ENCODE measurements around the gene FBXW7. TPM values are rescaled to one million over a fixed set of nuclear protein-coding genes. Genes with fewer than 3 reads are reported as not detected.

FBXW7 gene
- total RNA-seq, 4 donors from 2014 or later, result 106 to 363 (median 138) TPM

- H3K27me3 ChIP-seq, result no peaks in the 10 kb centered on the region
- no peaks in the 10 kb centered on the region for H3K9me3 ChIP-seq
- no peak for DNase-seq (ENCODE audit: low spot score in 2 of 2)
- H3K36me3 ChIP-seq, result no peaks in the 10 kb centered on the region
- no peak overlapping the region for H3K27ac ChIP-seq
- peaks cover 17% of the 10 kb centered on the region for H3K4me1 ChIP-seq
- no peak overlapping the region for H3K4me3 ChIP-seq
- WGBS, result 72% methylated on average over 3 of the region's 3 CpGs
- TF ChIP-seq POLR2A (IDR thresholded peaks at IDR 0.05) (no peak), POLR2AphosphoS5 (IDR thresholded peaks at IDR 0.05) (no peak), EP300 (IDR thresholded peaks at IDR 0.05) (no peak)
- TF ChIP-seq, protein P1, sequence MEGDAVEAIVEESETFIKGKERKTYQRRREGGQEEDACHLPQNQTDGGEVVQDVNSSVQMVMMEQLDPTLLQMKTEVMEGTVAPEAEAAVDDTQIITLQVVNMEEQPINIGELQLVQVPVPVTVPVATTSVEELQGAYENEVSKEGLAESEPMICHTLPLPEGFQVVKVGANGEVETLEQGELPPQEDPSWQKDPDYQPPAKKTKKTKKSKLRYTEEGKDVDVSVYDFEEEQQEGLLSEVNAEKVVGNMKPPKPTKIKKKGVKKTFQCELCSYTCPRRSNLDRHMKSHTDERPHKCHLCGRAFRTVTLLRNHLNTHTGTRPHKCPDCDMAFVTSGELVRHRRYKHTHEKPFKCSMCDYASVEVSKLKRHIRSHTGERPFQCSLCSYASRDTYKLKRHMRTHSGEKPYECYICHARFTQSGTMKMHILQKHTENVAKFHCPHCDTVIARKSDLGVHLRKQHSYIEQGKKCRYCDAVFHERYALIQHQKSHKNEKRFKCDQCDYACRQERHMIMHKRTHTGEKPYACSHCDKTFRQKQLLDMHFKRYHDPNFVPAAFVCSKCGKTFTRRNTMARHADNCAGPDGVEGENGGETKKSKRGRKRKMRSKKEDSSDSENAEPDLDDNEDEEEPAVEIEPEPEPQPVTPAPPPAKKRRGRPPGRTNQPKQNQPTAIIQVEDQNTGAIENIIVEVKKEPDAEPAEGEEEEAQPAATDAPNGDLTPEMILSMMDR (IDR thresholded peaks at IDR 0.05), result no peak
These were observed 241.6 kb downstream of the FBXW7 start for GRCh38 chr4:152294331-152294730.

DNA sequence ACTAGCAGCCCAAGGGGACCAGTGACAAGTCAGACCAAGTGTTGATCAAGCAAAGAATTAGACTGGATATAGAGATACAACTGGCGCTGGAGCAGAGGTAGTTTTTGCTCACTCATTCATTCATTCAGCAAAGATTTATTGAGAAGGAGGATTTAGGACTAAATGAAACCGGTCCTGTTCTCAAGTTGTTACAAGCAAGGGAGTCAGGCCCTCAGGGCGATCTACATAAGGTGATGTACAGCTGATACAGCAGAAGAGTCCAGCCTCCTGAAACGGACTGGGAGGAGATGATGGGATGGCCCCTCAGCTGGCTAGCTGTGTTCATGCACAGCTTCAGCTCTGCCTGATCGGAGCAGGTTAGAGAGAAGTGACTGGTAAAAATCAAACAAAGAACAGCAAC lies 242.4 kb downstream of the FBXW7 start:
- Histone ChIP-seq H3K36me3 (no peaks in the 10 kb centered on the region), H3K4me3 (no peak overlapping the region), H3K27me3 (no peaks in the 10 kb centered on the region), H3K9me3 (no peaks in the 10 kb centered on the region), H3K27ac (no peak overlapping the region), H3K4me1 (peaks cover 18% of the 10 kb centered on the region)
- DNase-seq (ENCODE audit: low spot score in 2 of 2), result no peak
- 57% methylated on average over 5 of the region's 5 CpGs for WGBS
- TF ChIP-seq, protein P1 (IDR thresholded peaks at IDR 0.05), result no peak
- no peak for TF ChIP-seq POLR2A (IDR thresholded peaks at IDR 0.05)
- TF ChIP-seq POLR2AphosphoS5 (IDR thresholded peaks at IDR 0.05), result no peak
- TF ChIP-seq EP300 (IDR thresholded peaks at IDR 0.05), result no peak

- no peak overlapping the region for H3K4me3 ChIP-seq
- TF ChIP-seq, protein P1 (IDR thresholded peaks at IDR 0.05), result no peak
- TF ChIP-seq EP300 (IDR thresholded peaks at IDR 0.05) (no peak), POLR2AphosphoS5 (IDR thresholded peaks at IDR 0.05) (no peak), POLR2A (IDR thresholded peaks at IDR 0.05) (no peak)
- 75% methylated on average over 3 of the region's 3 CpGs for WGBS
- DNase-seq (ENCODE audit: low spot score in 2 of 2), result no peak
- no peaks in the 10 kb centered on the region for H3K27me3 ChIP-seq
- H3K4me1 ChIP-seq, result peaks cover 21% of the 10 kb centered on the region
- H3K9me3 ChIP-seq, result no peaks in the 10 kb centered on the region
- peak overlapping the region; percentile 24 for H3K27ac ChIP-seq
- H3K36me3 ChIP-seq, result no peaks in the 10 kb centered on the region
These were observed 245.4 kb downstream of the FBXW7 start for GRCh38 chr4:152290366-152290921.

- WGBS, result 29% methylated on average over 4 of the region's 4 CpGs
- Histone ChIP-seq H3K9me3 (no peaks in the 10 kb centered on the region), H3K36me3 (no peaks in the 10 kb centered on the region), H3K27me3 (no peaks in the 10 kb centered on the region), H3K27ac (peak overlapping the region; percentile 24), H3K4me1 (peaks cover 21% of the 10 kb centered on the region), H3K4me3 (no peak overlapping the region)
- no peak for DNase-seq (ENCODE audit: low spot score in 2 of 2)
- TF ChIP-seq, protein P1 (IDR thresholded peaks at IDR 0.05), result no peak
- no peak for TF ChIP-seq POLR2AphosphoS5 (IDR thresholded peaks at IDR 0.05)
- no peak for TF ChIP-seq EP300 (IDR thresholded peaks at IDR 0.05)
- no peak for TF ChIP-seq POLR2A (IDR thresholded peaks at IDR 0.05)
These were observed 246.0 kb downstream of the FBXW7 start for GRCh38 chr4:152289941-152290340.

- Histone ChIP-seq H3K27ac (peak overlapping the region; percentile 24), H3K4me3 (no peak overlapping the region), H3K36me3 (no peaks in the 10 kb centered on the region), H3K9me3 (no peaks in the 10 kb centered on the region), H3K27me3 (no peaks in the 10 kb centered on the region), H3K4me1 (peaks cover 21% of the 10 kb centered on the region)
- 65% methylated on average over 3 of the region's 3 CpGs for WGBS
- TF ChIP-seq POLR2AphosphoS5 (IDR thresholded peaks at IDR 0.05) (no peak), EP300 (IDR thresholded peaks at IDR 0.05) (no peak), POLR2A (IDR thresholded peaks at IDR 0.05) (no peak)
- TF ChIP-seq, protein P1 (IDR thresholded peaks at IDR 0.05), result no peak
- no peak for DNase-seq (ENCODE audit: low spot score in 2 of 2)
These were observed 246.4 kb downstream of the FBXW7 start for GRCh38 chr4:152289541-152289940.
